K562 (cell line): ENCODE measurements around the gene RGS3. TPM values are rescaled to one million over a fixed set of nuclear protein-coding genes. Genes with fewer than 3 reads are reported as not detected.

Experiments used
- BCOR ChIP-seq: fragments of 450-650 bp; IDR thresholded peaks from 2 replicates; pipeline ENCODE4 v1.6.1; 2016
- DEAF1 ChIP-seq: fragments of 450-650 bp; formaldehyde crosslinking; IDR thresholded peaks from 2 replicates; pipeline ENCODE4 v1.4.0; 2020; ENCODE audit warnings: mild to moderate bottlenecking, moderate library complexity
- FIP1L1 ChIP-seq: fragments of 200-400 bp; formaldehyde crosslinking; IDR thresholded peaks from 2 replicates; pipeline ENCODE4 v1.6.1; 2018; ENCODE audit warnings: mild to moderate bottlenecking, low read depth, low read length; ENCODE audit not compliant: poor library complexity, severe bottlenecking
- HBP1 ChIP-seq: fragments of 450-650 bp; formaldehyde crosslinking; IDR thresholded peaks from 2 replicates; pipeline ENCODE4 v1.4.0; 2022; ENCODE audit warnings: missing genetic modification characterization
- NELFE ChIP-seq: IDR thresholded peaks from 2 replicates; pipeline ENCODE4 v1.6.1; 2011; ENCODE audit warnings: mild to moderate bottlenecking; ENCODE audit not compliant: insufficient read depth, insufficient read length
- NFE2 ChIP-seq: IDR thresholded peaks from 2 replicates; pipeline ENCODE4 v1.6.1; 2014; ENCODE audit warnings: antibody characterized with exemption, low read depth
- POLR3G ChIP-seq: IDR thresholded peaks from 2 replicates; pipeline ENCODE4 v1.6.1; 2011; ENCODE audit not compliant: insufficient read length, insufficient replicate concordance; ENCODE audit errors: extremely low read depth
- RNF219 ChIP-seq: fragments of 250-450 bp; sonication (Bioruptor Pico); IDR thresholded peaks from 2 replicates; pipeline ENCODE4 v1.5.0; 2022; ENCODE audit warnings: mild to moderate bottlenecking
- ZBTB33 ChIP-seq: sonication (generic); formaldehyde crosslinking; IDR thresholded peaks from 2 replicates; pipeline ENCODE4 v1.8.1; 2023; ENCODE audit warnings: mild to moderate bottlenecking, missing genetic modification reagents
- ZFP36 ChIP-seq: fragments of 150-350 bp; IDR thresholded peaks from 2 replicates; pipeline ENCODE4 v1.6.1; 2018; ENCODE audit warnings: low read length, low read depth; ENCODE audit not compliant: partially characterized antibody
- ZNF740 ChIP-seq, 3 experiments: fragments of 200-800 bp in 1 of 3; sonication (Bioruptor generic) in 1 of 3; sonication (generic) in 1 of 3; formaldehyde crosslinking in 1 of 3; IDR thresholded peaks; 2 replicates each; pipeline versions ENCODE4 v1.6.1 to v1.8.0; 2016 to 2022; ENCODE audit warnings: mild to moderate bottlenecking in 2 of 3, missing compliant biosample characterization in 2 of 3, missing genetic modification characterization in 2 of 3, missing genetic modification reagents in 1 of 3
- polyA plus RNA-seq, 8 experiments: library from polyadenylated mRNA; depleted of rRNA in 4 of 8; stranded (reverse) in 5 of 8; unstranded in 3 of 8; fragments of >200 nt; fragmentation: Nextera tagmentation in 2 of 8; fragmentation: Illumina TruSeq in 1 of 8; extraction: Ambion mirVana in 2 of 8; extraction: Trizol in 1 of 8; gene quantifications; 2 replicates each; pipeline versions ENCODE4 v1.2.1 to v1.2.3, GENCODE V29; 2011 to 2014; ENCODE audit warnings: inconsistent platforms in 1 of 8, missing spikeins in 1 of 8
- total RNA-seq, 7 experiments: library from RNA; depleted of rRNA in 6 of 7; stranded (reverse); fragments of >200 nt in 6 of 7; fragmentation: Illumina TruSeq in 2 of 7; extraction: Trizol in 2 of 7; gene quantifications; 2 replicates each; pipeline versions ENCODE4 v1.2.1 to v1.2.3, GENCODE V29; 2011 to 2021; ENCODE audit warnings: low replicate concordance in 1 of 7

Gene RGS3
- total and polyA plus RNA-seq, 9 of the 15 experiments (the other 6 are each of a cell fraction or from before 2014, with no cell fraction given), result 0.08 to 2.9 (median 0.95) TPM

GRCh38 chr9:113589890-113590289 lies 126.4 kb downstream of the RGS3 start (continued):
- TF ChIP-seq ZBTB33 (no peak), ZNF740 (CRISPR knock-in tag; IDR thresholded peaks at IDR 0.05) (no peak), ZNF740 (tag; IDR thresholded peaks at IDR 0.05) (no peak), RNF219 (CRISPR knock-in tag) (no peak), BCOR (no peak), NELFE (no peak), HBP1 (CRISPR knock-in tag) (no peak), NFE2 (0 out of 2 replicates have a peak, but pooled peaks have one; percentile 24), ZFP36 (peak; percentile 63), DEAF1 (peak; percentile 51), FIP1L1 (no peak), POLR3G (no peak)
